Activated CD4-positive, alpha-beta T cell treated with anti-CD3 and anti-CD28 coated beads, Interleukin-10, Interleukin-2, amounts not matched to agents 100 ng/mL and 50 ng/mL, durations not matched to agents 16 hours and 8 hours (primary cell): ENCODE results near the gene TRMT10C.
"Not testable (repeated sequence)": the region's sequence is repeated elsewhere in the genome, so short reads cannot be mapped to it uniquely, and the experiment has no call there.

Experiments used
- DNase-seq: peaks from one replicate; pipeline ENCODE4 v3.0.0-alpha.2; 2020

TRMT10C gene

GRCh38 chr3:101549473-101549872 lies 12.2 kb upstream of the TRMT10C start:
- no peak for DNase-seq

DNA sequence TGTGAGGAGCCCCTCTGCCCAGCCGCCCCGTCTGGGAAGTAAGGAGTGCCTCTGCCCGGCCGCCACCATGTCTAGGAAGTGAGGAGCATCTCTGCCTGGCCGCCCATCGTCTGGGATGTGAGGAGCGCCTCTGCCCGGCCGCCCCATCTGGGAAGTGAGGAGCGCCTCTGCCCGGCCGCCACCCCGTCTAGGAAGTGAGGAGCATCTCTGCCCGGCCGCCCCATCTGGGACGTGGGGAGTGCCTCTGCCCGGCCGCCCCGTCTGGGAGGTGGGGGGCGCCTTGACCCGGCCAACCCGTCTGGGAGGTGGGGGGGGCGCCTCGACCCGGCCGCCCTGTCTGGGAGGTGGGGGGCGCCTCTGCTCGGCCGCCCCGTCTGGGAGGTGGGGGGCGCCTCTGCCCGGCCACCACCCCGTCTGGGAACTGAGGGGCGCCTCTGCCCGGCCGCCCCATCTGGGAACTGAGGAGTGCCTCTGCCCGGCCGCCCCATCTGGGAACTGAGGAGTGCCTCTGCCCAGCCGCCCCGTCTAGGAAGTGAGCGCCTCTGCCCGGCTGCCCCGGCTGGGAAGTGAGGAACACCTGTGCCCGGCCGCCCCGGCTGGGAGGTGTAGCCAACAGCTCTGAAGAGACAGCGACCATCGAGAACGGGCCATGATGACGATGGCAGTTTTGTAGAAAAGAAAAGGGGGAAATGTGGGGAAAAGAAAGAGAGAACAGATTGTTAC lies 10.1 kb upstream of the TRMT10C start:
- not testable (repeated sequence) for DNase-seq

GRCh38 chr3:101553381-101553780 lies 8.3 kb upstream of the TRMT10C start:
- not testable (repeated sequence) for DNase-seq

DNA sequence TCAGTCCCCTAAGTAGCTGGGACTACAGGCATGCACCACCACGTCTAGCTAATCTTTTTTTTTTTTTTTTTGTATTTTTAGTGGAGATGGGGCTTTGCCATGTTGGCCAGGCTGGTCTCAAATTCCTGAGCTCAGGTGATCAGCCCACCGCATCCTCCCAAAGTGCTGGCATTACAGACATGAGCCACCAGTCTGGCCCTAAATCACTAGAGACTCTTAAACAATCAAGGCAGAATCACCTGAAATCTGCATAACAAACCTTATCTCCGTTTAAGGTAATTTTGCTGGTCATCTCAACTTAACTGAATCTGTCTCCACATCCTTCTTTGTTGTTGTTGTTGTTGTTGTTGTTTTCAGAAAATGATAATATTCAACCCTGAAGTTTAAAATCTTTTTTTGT lies 5.6 kb upstream of the TRMT10C start:
- no peak for DNase-seq

- DNase-seq: peak; percentile 50
Observed at GRCh38 chr3:101567528-101568317, 6.1 kb downstream of the TRMT10C start.

GRCh38 chr3:101571028-101571895 lies 9.6 kb downstream of the TRMT10C start:
- no peak for DNase-seq

DNA sequence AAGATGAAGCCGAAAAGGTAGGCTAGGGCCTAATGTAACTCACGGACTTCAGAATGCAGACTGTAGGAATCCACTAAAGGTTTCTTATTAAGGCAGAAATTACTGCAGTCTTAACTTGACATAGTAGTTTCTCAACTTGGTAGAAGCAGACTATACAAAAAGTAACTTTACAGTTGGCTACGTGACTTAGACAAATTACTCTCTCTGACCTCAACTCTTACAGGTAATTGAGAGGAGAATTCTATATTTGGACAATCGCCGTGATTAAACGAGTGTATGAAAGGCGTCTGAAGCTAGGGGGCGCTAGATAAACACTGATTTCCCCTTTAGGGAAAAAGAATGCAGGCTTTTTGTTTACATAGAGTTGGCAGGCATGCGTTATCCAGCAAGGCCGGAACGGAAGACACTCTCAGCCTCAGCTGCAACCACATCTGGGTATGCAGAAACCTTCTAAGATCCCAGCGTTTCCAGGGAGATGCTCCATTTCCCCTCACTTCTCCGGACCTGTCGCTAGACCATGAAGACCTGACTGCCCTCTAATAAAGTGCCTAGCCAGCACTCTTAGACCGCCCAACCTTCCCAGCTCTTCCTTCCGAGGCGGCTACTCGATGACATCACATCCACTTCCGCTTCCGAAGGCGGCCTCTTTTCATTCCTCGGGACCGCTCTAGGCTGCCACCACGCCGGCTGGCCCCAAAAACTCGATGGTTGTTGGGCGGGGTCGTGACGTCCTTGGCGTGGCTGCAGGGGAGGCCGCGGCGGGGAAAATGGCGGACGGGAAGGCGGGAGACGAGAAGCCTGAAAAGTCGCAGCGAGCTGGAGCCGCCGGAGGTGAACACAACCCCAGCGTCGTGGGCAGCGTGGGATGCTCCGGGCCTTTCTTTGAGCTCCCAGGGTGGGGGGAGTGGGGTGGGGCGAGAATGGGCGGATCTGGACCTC lies 12.1 kb downstream of the TRMT10C start, which contains the start of gene PCNP:
PCNP (plus strand) TSS at position 732 of the 939 bp plus-strand sequence; CDS start at position 768, 36 bp downstream.
- DNase-seq: peak; percentile 99

- DNase-seq: peak; percentile 62
Observed at GRCh38 chr3:101574388-101575112, 12.9 kb downstream of the TRMT10C start.

GRCh38 chr3:101577286-101577685 lies 15.6 kb downstream of the TRMT10C start:
- DNase-seq: no peak

GRCh38 chr3:101588616-101589015 lies 26.9 kb downstream of the TRMT10C start:
- DNase-seq: no peak

DNA sequence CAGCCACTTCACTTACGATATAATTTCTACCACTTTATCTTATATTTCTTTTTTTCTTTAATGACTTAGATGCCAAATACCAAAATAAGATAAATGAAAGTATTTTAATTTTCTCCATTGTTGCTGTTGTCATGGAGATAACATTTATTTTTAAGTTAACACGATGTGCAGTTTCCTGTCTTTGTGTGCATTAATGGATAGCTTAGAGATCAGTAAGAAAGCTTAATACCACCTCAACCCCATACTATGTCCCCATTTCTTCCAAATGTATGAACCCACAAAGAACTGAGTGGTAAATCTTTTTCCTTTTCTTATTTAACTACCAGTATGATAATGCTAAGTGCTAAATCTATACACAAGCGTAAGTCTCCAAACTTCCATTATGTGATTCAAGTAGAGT lies 29.4 kb downstream of the TRMT10C start:
- no peak for DNase-seq

DNA sequence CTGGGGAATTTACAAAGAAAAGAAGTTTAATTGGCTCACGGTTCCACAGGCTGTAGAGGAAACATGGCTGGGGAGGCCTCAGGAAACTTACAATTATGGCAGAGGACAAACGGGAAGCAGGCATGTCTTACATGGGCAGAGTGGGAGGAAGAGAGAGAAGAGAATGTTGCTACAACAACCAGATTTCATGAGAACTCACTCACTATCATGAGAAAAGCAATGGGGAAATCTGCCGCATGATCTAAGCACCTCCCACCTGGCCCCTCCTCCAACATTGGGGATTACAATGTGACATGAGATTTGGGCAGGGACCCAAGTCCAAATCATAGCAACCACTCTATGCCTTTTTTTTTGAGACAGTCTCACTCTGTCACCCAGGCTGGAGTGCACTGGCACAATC lies 41.1 kb downstream of the TRMT10C start:
- no peak for DNase-seq

- no peak for DNase-seq
Observed at GRCh38 chr3:101603184-101603583, 41.5 kb downstream of the TRMT10C start.

DNA sequence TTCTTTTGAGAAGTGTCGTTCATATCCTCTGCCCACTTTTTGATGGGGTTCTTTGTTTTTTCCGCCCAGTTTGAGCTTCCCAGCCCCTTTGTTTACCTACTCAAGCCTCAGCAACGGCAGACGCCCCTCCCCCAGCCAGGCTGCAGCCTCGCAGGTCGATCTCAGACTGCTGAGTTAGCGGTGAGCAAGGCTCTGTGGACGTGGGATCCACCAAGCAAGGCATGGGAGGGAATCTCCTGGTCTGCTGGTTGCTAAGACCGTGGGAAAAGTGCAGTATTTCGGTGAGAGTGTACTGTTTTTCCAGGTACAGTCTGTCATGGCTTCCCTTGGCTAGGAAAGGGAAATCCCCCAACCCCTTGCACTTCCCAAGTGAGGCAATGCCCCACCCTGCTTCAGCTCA lies 43.7 kb downstream of the TRMT10C start:
- DNase-seq: not testable (repeated sequence)

- DNase-seq: no peak
Observed at GRCh38 chr3:101611023-101611422, 49.4 kb downstream of the TRMT10C start.

DNA sequence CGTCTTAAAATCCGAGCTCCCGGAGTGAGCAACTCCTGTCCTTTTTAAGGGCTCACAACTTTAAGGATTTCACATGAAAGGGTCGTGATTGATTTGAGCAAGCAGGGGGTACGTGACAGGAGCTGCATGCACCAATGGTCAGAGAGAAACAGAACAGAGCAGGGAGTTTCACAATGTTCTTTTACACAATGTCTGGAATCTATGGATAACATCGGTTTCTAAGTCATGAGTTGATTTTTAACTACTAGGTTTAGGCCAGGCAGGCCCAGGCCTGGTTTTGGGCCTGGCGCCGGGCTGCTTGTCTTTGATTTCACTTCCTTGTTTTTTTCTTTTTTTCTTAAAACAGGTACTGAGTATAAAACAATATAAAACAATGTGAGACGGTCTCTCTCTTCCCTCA lies 51.3 kb downstream of the TRMT10C start:
- DNase-seq: not testable (repeated sequence)

- no peak for DNase-seq
Observed at GRCh38 chr3:101615525-101615924, 53.9 kb downstream of the TRMT10C start.
